Spleen (tissue), 7 donors: ENCODE results near the gene TEKT5.

Experiments used
- POLR2A ChIP-seq, 3 donors: fragments of 450-650 bp; IDR thresholded peaks; one replicate each; pipeline ENCODE4 v1.5.1; 2017; ENCODE audit warnings: antibody characterized with exemption in 3 of 3, mild to moderate bottlenecking in 1 of 3
- POLR2AphosphoS5 ChIP-seq, 3 donors: sonication (generic); formaldehyde crosslinking; IDR thresholded peaks; one replicate each; pipeline ENCODE4 v1.5.1; 2017; ENCODE audit warnings: antibody characterized with exemption in 3 of 3
- TF ChIP-seq, protein P1 (sequence below), 11 experiments: fragments of 200-600 bp in 7 of 11; fragments of 450-650 bp in 4 of 11; sonication (generic) in 4 of 11; IDR thresholded peaks in 8 of 11; conservative IDR thresholded peaks in 3 of 11; 1 replicate in 7 of 11; 2 replicates in 4 of 11; pipeline versions ENCODE4 v1.4.0 to v1.8.0; 2016 to 2021; ENCODE audit warnings: antibody characterized with exemption in 11 of 11, inconsistent platforms in 4 of 11, mild to moderate bottlenecking in 1 of 11
- donor health status: DM: no; HTN: no; CAD: no; lungs with moderate emphysema.
- donor health status: DM: no; HTN: no; CAD: no.
- donor health status: DM: no; HTN: no; CAD: no.

- TF ChIP-seq, protein P1, sequence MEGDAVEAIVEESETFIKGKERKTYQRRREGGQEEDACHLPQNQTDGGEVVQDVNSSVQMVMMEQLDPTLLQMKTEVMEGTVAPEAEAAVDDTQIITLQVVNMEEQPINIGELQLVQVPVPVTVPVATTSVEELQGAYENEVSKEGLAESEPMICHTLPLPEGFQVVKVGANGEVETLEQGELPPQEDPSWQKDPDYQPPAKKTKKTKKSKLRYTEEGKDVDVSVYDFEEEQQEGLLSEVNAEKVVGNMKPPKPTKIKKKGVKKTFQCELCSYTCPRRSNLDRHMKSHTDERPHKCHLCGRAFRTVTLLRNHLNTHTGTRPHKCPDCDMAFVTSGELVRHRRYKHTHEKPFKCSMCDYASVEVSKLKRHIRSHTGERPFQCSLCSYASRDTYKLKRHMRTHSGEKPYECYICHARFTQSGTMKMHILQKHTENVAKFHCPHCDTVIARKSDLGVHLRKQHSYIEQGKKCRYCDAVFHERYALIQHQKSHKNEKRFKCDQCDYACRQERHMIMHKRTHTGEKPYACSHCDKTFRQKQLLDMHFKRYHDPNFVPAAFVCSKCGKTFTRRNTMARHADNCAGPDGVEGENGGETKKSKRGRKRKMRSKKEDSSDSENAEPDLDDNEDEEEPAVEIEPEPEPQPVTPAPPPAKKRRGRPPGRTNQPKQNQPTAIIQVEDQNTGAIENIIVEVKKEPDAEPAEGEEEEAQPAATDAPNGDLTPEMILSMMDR (IDR thresholded peaks at IDR 0.05 in 8 of 11, conservative IDR thresholded peaks at IDR 0.05 in 3 of 11), result no peak
- TF ChIP-seq POLR2AphosphoS5 (IDR thresholded peaks at IDR 0.05) (no peak), POLR2A (IDR thresholded peaks at IDR 0.05) (no peak)
These were observed 13.1 kb downstream of the TEKT5 start for GRCh38 chr16:10681310-10682308.
